ENCODE measurements around the gene PBX1. TPM values are rescaled to one million over a fixed set of nuclear protein-coding genes. Genes with fewer than 3 reads are reported as not detected.
"Not testable (repeated sequence)": the region's sequence is repeated elsewhere in the genome, so short reads cannot be mapped to it uniquely, and the experiment has no call there.

The PBX1 gene
- total RNA-seq, 2 donors from 2014 or later, result 0.22 to 0.53 TPM

DNA sequence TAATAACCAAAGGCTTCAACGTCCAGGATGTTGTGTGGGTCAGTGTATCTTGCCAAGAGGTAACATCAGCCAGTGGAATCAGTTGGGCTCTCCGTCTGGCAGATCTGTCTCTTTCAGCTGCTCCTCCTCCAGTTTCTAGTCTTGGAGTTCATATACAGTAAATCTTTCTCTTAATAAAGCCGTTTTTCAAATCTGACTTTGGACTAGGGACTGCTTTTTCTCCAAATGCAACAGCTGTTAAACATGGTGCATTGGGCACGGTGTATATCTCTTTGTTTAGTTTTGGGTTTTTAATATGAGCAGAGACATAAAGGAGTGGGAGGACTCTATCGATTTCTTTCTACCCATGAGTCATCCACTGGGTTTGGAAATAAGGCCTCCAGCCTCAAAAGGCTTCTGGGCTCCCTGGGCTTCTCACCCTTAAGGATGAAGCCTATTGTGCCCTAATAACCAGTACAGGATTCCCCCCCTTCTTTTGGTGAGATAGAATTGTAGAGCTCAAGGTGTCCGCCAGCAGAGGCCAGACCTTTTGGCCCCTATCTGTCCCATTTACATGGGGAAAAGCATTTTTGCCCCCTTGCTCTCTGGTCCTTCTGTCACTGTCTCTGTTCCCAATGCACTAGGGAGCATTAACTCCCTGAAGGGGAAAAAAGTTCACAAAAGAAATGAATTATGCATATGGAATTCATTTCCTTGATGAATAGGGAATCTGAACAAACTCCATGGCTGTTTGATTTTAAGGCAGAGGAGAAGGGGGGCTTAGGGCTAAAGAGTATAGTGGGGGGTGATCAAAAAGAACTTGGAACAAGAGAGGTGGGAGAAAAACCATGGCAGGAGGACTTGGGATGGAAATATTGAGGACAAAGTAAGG, 86.0 kb downstream of the PBX1 start:
- no peak overlapping the region for H3K27ac Mint-ChIP-seq
- H3K4me3 Mint-ChIP-seq, result no peak overlapping the region
- no peaks in the 10 kb centered on the region for H3K4me1 Mint-ChIP-seq
- H3K36me3 Mint-ChIP-seq (ENCODE audit: low read depth), result no peaks in the 10 kb centered on the region
- no peaks in the 10 kb centered on the region for H3K27me3 Mint-ChIP-seq
- H3K9me3 Mint-ChIP-seq, result peaks cover 5% of the 10 kb centered on the region
- ATAC-seq (replicated peaks), result no peak

DNA sequence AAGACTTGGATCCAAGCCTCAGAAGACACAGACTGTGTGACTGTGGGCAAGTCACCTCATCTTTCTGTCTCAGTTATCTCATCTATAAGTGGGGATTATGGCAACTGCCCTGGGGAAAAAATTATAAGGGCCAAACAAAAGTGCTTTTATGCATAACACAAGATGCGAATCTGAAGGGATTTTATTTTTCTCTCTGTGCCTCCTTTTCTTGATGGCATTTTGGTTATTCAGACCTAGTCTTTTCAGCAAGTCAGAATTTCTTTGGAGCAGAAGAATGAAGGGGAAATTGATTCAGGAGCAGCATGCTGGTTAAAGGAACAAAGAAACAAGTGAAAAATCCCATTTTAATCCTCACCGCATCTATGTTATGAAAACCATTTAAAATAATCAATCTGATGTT, 86.9 kb downstream of the PBX1 start:
- Mint-ChIP-seq H3K27me3 (no peaks in the 10 kb centered on the region), H3K27ac (no peak overlapping the region), H3K4me1 (no peaks in the 10 kb centered on the region), H3K36me3 (ENCODE audit: low read depth) (no peaks in the 10 kb centered on the region), H3K4me3 (no peak overlapping the region), H3K9me3 (peaks cover 5% of the 10 kb centered on the region)
- no peak for ATAC-seq (replicated peaks)

DNA sequence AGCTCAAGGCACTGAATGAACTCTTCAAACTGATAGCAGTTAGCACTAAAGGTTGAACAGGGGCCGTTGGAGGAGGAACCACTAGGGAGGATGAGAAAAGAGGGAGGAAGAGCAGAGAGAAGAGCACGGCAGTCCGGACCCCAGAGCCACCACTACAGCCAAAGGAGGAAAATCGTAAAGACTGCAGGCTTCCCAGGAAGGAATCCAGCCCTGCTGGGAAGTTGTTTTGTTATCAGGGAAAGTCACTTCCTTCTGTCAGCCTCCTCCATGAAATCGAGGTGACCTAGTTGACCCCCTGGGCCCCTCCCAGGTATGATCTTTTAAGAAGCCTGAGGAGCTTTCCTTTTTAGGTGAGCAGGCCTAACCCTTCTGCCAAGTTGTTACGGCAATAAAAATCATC, 88.2 kb downstream of the PBX1 start:
- Mint-ChIP-seq H3K27ac (no peak overlapping the region), H3K36me3 (ENCODE audit: low read depth) (no peaks in the 10 kb centered on the region), H3K4me3 (no peak overlapping the region), H3K4me1 (peaks cover 6% of the 10 kb centered on the region), H3K9me3 (peaks cover 2% of the 10 kb centered on the region), H3K27me3 (no peaks in the 10 kb centered on the region)
- no peak for ATAC-seq (replicated peaks)

DNA sequence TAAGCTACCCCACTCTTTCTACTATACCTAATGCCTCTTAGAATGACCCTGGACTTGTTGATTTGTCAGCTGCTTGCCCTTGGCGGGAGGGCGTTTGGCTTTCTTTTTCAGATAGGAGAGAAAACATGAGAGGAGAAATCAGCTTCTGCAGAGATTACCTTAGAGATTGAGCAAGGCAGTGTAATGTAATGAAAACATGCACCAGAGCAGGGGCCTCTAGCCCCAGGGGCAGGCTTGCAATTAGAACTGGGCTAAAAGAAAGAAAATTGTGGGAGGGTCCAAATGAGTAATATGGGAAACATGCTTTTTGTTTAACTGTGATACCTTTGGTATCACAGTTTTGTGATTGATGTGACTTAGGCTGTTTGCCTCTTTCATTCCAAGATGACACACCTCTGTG, 89.7 kb downstream of the PBX1 start:
- H3K27ac Mint-ChIP-seq, result no peak overlapping the region
- H3K4me1 Mint-ChIP-seq, result peaks cover 6% of the 10 kb centered on the region
- H3K36me3 Mint-ChIP-seq (ENCODE audit: low read depth), result no peaks in the 10 kb centered on the region
- no peaks in the 10 kb centered on the region for H3K9me3 Mint-ChIP-seq
- no peak for ATAC-seq (replicated peaks)
- no peaks in the 10 kb centered on the region for H3K27me3 Mint-ChIP-seq
- no peak overlapping the region for H3K4me3 Mint-ChIP-seq

DNA sequence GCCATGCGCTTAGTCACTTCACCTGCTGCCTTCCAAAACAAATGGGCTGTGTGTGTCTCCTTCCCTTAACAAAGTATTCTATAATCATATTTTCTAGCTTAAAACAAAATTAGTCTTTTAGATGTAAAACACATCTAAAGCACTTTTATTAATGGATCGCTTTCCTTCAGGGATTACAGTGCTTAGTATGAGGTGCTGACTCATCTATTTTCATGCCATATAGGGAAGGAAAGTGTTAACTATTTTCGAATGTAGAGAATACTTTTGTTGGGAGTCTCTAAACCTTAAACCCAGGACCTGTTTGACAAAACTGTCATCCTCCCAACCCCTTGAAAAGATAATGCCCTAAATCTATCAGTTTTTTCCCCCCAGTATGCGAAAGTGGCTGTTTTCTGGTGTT, 90.2 kb downstream of the PBX1 start:
- no peak overlapping the region for H3K27ac Mint-ChIP-seq
- H3K4me3 Mint-ChIP-seq, result no peak overlapping the region
- ATAC-seq (replicated peaks), result no peak
- H3K4me1 Mint-ChIP-seq, result peaks cover 6% of the 10 kb centered on the region
- no peaks in the 10 kb centered on the region for H3K9me3 Mint-ChIP-seq
- H3K27me3 Mint-ChIP-seq, result no peaks in the 10 kb centered on the region
- no peaks in the 10 kb centered on the region for H3K36me3 Mint-ChIP-seq (ENCODE audit: low read depth)

DNA sequence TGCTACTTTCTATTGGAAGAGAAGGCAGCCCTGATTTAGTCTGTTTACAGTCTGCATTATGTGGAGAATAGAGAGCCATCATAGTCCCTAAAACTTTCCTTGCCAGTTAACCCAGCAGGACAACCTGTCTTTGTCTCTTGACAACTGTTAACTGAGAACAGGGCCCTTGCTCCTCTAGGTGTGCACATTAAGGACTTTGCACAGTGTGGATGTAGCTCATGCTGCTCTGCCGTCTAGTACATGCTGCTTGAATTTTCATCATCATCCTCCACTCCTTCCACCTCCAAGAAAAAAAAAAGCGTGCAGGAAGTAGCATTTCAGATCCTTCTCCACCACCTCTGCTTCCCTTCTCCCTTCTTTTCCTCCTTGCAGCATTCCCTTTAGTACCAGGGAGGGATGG, 91.5 kb downstream of the PBX1 start:
- Mint-ChIP-seq H3K27ac (no peak overlapping the region), H3K27me3 (no peaks in the 10 kb centered on the region), H3K4me3 (no peak overlapping the region), H3K4me1 (peaks cover 6% of the 10 kb centered on the region), H3K36me3 (ENCODE audit: low read depth) (no peaks in the 10 kb centered on the region), H3K9me3 (no peaks in the 10 kb centered on the region)
- ATAC-seq (replicated peaks), result no peak

DNA sequence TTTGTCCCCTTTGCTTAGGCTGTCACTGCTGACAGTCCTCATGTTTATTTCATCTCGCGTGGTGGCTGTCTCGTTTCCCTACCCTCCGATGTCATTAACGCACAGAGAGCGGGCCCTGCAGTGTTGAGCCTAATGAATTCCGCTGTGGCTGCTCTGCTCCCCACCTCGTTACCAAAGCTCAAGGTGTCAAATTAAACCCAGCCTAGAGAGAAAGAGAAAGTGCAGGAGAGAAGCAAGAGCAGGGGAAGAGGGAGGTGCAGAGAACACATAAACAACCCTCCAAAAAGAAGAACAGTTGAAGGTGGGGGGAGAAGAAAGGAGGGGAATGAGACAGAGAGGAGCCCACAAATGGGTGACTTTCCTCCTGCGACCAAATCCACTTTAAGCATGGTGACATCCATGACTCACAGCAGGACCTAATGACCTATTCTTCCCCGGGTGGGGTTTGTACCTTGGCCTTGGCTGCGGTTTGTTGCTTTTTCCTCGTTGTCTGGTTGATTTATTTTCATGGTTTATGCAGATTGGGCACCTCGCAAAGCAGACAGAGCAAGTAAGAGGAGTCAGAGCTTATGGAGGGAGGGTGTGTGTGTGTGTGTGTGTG, 92.5 kb downstream of the PBX1 start:
- no peak overlapping the region for H3K27ac Mint-ChIP-seq
- peaks cover 6% of the 10 kb centered on the region for H3K4me1 Mint-ChIP-seq
- no peaks in the 10 kb centered on the region for H3K27me3 Mint-ChIP-seq
- no peak overlapping the region for H3K4me3 Mint-ChIP-seq
- H3K36me3 Mint-ChIP-seq (ENCODE audit: low read depth), result no peaks in the 10 kb centered on the region
- ATAC-seq (replicated peaks), result peak; percentile 62
- H3K9me3 Mint-ChIP-seq, result no peaks in the 10 kb centered on the region

DNA sequence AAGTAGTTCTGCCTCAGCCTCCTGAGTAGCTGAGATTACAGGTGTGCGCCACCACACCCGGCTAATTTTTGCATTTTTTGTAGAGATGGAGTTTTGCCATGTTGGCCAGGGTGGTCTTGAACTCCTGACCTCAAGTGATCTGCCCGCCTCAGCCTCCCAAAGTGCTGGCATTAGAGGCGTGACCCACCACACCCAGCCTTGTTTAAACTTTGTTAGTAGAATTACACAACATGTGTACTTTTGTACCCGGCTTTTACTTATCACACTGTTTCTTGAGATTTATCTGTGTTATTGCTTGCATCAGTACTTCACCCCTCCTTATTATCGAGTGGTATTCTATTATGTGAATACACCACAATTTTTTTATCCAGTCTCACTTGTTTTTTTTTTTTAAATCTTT, 94.0 kb downstream of the PBX1 start:
- H3K9me3 Mint-ChIP-seq; H3K36me3 Mint-ChIP-seq (ENCODE audit: low read depth); ATAC-seq (replicated peaks); H3K4me3 Mint-ChIP-seq; H3K4me1 Mint-ChIP-seq; H3K27ac Mint-ChIP-seq; H3K27me3 Mint-ChIP-seq: not testable (repeated sequence)

DNA sequence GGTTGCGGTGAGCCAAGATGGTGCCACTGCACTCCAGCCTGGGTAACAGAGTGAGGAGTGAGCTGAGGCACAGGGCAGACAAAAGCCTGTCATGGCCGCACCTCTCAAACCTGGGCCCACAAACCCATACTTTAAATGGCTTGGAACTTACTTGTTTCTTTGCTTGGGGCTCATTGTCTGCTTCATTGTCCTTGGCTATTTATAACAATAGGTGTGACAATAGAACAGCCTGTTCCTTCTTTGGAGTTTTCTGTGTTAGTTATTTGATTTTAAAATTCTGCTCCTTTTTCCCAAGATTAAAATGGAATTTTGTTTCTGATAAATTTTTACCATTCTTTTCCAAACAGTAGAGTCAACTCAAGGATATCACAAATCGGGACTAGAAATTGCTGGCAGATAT, 94.7 kb downstream of the PBX1 start:
- H3K36me3 Mint-ChIP-seq (ENCODE audit: low read depth), result no peaks in the 10 kb centered on the region
- H3K4me1 Mint-ChIP-seq, result peaks cover 6% of the 10 kb centered on the region
- no peak for ATAC-seq (replicated peaks)
- H3K27me3 Mint-ChIP-seq, result no peaks in the 10 kb centered on the region
- no peak overlapping the region for H3K4me3 Mint-ChIP-seq
- H3K27ac Mint-ChIP-seq, result no peak overlapping the region
- no peaks in the 10 kb centered on the region for H3K9me3 Mint-ChIP-seq

DNA sequence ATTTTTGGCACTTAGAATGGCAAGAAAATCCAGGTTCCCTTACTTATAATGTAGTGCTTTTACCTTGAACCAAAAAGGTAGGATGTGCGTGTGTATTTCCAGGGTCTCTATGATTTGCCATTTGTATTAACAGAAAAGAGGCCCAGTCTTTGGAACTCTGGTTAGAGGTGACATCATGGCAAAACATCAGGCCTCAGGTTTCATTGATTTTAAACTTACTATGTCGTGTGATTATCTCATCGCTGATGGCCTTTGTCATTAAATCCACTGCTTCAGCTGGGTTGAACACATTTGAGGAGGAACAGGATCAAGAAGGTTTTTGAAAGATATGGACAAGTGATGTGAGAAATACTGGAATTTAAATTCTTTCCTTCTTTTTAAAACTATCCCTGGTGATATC, 95.2 kb downstream of the PBX1 start:
- no peak for ATAC-seq (replicated peaks)
- H3K27me3 Mint-ChIP-seq, result no peaks in the 10 kb centered on the region
- H3K4me1 Mint-ChIP-seq, result peaks cover 6% of the 10 kb centered on the region
- no peaks in the 10 kb centered on the region for H3K36me3 Mint-ChIP-seq (ENCODE audit: low read depth)
- H3K27ac Mint-ChIP-seq, result no peak overlapping the region
- no peaks in the 10 kb centered on the region for H3K9me3 Mint-ChIP-seq
- no peak overlapping the region for H3K4me3 Mint-ChIP-seq

DNA sequence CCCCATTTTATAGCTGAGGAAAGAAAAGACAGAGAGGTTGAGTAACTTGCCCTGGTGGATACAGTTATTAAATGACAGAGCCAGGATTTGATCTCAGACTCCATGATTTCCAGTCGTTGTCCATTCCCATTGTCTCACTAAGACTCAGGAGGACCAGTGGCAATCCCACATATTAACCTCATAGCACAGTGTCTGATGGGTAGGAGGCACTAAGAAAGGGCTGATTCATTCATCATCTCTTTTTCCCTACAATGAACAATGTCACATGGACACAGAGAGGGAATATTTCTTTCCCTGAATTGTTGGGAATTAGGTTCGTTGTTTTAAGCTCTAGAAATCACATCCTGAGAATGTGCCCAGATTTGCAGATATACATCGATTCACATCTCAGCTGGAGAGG, 99.9 kb downstream of the PBX1 start:
- no peak for ATAC-seq (replicated peaks)
- Mint-ChIP-seq H3K27ac (no peak overlapping the region), H3K4me1 (peaks cover 4% of the 10 kb centered on the region), H3K27me3 (no peaks in the 10 kb centered on the region), H3K9me3 (peaks cover 7% of the 10 kb centered on the region), H3K4me3 (no peak overlapping the region), H3K36me3 (ENCODE audit: low read depth) (no peaks in the 10 kb centered on the region)

DNA sequence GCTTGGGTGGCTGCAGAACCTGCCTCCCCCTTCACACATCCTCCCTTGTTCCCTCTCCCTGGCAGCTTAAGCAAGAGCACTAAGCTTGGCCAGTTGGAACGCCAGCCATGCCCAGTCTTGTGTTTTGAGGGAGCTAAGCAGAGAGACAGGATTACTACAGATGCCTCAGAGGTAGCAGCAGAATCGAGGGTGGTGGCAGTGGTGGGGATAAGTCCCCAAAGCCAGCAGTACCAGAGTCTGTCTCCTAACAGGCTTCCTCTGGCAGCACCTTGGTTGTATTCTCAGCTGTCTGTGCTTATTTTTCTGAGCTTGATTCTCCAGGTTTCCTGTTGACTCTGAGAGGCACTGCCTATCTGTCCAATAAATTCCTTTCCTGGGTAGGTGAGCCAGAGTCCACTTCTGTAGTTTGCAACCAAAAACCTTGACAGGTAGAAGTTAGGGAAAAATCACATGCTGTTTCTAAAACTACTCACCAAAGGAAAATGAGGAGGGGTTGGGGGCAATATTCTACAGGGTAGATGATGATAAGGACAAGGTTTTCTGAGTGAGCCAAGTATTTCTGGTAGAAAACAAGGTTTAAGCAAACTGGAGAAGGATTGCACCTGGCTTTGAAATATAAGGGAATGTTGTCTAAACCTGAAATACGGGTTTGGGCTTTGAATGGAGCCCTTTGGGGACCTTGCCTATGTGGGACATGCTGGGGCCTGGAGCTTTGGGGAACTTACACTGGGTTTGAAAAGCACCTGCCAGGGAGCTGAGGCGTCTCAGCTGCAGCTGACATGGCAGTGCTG, 100.8 kb downstream of the PBX1 start:
- ATAC-seq (replicated peaks), result no peak
- peaks cover 11% of the 10 kb centered on the region for H3K9me3 Mint-ChIP-seq

DNA sequence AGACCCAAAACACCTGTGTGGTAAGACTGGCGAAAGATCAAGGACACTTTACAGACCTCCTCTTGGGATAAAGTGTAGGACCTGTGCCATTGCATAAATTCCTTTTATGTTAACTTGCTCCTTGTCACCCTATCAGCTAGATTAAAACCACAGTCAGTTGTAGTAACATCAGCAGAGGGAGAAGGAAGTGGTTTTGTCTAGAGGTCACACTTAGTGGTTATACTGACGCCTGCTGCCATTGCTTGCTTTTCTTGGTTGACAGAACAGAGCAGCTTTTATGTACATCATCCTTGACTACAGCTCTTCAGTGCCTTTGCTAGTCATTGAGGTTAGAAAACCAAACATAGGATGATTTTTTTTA, 101.4 kb downstream of the PBX1 start:
- Mint-ChIP-seq H3K27me3 (no peaks in the 10 kb centered on the region), H3K36me3 (ENCODE audit: low read depth) (no peaks in the 10 kb centered on the region), H3K4me3 (no peak overlapping the region), H3K27ac (no peak overlapping the region), H3K4me1 (peaks cover 4% of the 10 kb centered on the region), H3K9me3 (peaks cover 11% of the 10 kb centered on the region)
- peak; percentile 72 for ATAC-seq (replicated peaks)

More for the DNA sequence above, 100.8 kb downstream of the PBX1 start:
- Mint-ChIP-seq H3K4me3 (no peak overlapping the region), H3K27ac (no peak overlapping the region), H3K36me3 (ENCODE audit: low read depth) (no peaks in the 10 kb centered on the region), H3K4me1 (peaks cover 4% of the 10 kb centered on the region), H3K27me3 (no peaks in the 10 kb centered on the region)

DNA sequence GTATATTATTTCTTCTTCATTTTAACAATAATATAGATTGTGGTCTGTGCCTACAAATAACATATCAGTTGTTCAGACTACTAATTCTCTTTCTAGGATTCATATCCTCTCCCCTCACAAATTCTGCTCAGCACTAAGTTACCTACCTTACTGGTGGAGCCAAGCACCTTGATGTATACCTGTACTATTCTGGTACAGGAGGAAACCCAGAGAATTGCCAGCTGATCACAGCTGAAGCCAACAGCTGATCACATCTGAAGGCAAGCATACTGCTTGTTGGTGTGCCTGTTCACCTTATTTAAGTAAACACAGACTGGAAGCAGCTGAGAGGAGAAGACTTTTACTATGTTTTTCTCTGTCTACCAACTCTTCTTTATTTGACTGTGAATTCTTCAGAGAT, 101.8 kb downstream of the PBX1 start:
- Mint-ChIP-seq H3K27me3 (no peaks in the 10 kb centered on the region), H3K9me3 (peaks cover 11% of the 10 kb centered on the region), H3K36me3 (ENCODE audit: low read depth) (no peaks in the 10 kb centered on the region), H3K4me1 (peaks cover 4% of the 10 kb centered on the region), H3K27ac (no peak overlapping the region), H3K4me3 (no peak overlapping the region)
- ATAC-seq (replicated peaks), result no peak

DNA sequence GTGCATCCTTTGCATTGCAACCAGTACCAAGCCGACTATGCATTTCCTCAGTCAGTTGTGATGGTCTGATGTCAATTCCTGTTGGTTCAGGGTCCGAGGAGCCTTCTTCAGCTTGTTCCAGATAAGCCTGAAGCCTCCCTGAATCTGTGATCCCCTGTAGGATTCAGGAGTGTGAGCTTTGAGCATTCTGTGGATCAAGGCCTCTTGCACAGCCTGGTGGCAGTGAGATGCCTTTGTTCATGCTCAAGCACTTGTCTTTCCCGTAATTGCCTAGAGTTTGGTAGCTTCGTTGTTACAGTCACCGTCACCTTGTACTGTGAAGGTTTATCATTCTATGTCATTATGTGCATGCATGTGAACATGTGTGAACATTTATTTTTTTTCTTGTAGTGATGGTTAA, 103.5 kb downstream of the PBX1 start:
- H3K9me3 Mint-ChIP-seq, result peaks cover 11% of the 10 kb centered on the region
- no peak overlapping the region for H3K4me3 Mint-ChIP-seq
- ATAC-seq (replicated peaks), result no peak
- H3K27ac Mint-ChIP-seq, result no peak overlapping the region
- H3K4me1 Mint-ChIP-seq, result peaks cover 4% of the 10 kb centered on the region
- no peaks in the 10 kb centered on the region for H3K27me3 Mint-ChIP-seq
- no peaks in the 10 kb centered on the region for H3K36me3 Mint-ChIP-seq (ENCODE audit: low read depth)

Data from activated T-helper 17 cell treated with anti-CD3 and anti-CD28 coated beads, Interleukin-2, amount 50 U/mL, for 72 hours (primary cell).